ENCODE measurements around the gene LARGE1.
A peak's percentile ranks its signal among the peaks of the same experiment; 100 is the strongest.

The LARGE1 gene

DNA sequence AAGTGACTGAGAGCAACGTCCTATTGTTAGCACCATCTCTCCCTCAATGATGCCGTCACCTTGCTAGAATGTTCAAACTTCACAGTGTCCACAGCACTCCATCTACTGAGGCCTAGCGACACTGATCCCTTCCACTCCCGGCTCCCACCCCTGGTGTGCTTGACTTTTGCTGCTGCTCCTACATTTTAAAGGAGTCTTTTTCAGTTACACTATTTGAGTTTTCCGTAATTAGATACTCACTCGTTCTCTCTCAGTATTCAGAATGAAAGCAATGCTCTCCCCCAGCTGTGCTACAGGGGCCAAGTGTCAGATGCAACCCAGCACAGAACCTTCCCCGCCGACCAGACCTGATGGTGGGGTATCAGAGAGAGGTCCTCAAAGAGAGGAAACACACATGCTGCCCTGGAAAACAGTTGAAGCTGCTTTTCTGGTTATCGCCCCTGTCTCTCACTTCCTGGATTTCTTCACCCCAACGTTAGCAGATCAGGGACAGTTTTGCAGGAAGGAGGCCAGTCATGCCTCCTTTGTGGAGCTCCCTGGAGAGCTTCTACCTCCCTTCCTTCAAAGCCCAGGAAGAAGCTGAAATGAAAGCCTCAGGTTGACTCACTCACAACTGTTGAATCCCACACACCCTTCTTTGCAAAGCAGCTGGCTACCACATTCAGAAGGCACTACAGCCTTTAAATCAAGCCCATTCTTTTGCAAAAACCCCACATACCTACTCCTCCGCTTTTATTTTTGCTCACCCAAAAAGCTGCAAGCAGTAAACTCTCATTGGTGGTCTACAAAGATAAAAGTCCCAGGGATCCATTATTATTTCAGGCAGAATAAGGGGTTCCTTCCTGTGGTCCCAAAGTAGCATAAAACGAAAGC, 23.5 kb downstream of the LARGE1 start:
- peaks cover 45 to 97% (median 85%) of the 10 kb centered on the region in 10 experiments for H3K4me1 ChIP-seq
- peak overlapping the region in 10 of 11 experiments; percentile 1 to 87 (median 74); a peak in 19 of 22 replicates for H3K27ac ChIP-seq
- no peaks in the 10 kb centered on the region for H3K27me3 ChIP-seq
- peak overlapping the region; percentile 81 to 95 (median 88) for H3K4me2 ChIP-seq
- H3K36me3 ChIP-seq = peaks cover 0 to 19% (median 0%) of the 10 kb centered on the region in 11 experiments; a peak in 3 of 22 replicates
- peak in 3 of 11 experiments; percentile 11 to 67 (median 34); a peak in 3 of 22 replicates for TF ChIP-seq Cebpa-rat (IDR thresholded peaks at IDR 0.05)
- H4K20me1 ChIP-seq = peaks cover 4 to 95% (median 37%) of the 10 kb centered on the region in 11 experiments; a peak in 10 of 22 replicates
- H3K9me3 ChIP-seq (replicated peaks in 1 of 11) = peaks cover 5 to 24% (median 14%) of the 10 kb centered on the region in 11 experiments; a peak in 19 of 22 replicates
- H3K9ac ChIP-seq = peak overlapping the region; percentile 34 to 80 (median 62); a peak in 21 of 22 replicates
- peak overlapping the region; percentile 2 to 56 (median 34); a peak in 15 of 20 replicates for H3K4me3 ChIP-seq

DNA sequence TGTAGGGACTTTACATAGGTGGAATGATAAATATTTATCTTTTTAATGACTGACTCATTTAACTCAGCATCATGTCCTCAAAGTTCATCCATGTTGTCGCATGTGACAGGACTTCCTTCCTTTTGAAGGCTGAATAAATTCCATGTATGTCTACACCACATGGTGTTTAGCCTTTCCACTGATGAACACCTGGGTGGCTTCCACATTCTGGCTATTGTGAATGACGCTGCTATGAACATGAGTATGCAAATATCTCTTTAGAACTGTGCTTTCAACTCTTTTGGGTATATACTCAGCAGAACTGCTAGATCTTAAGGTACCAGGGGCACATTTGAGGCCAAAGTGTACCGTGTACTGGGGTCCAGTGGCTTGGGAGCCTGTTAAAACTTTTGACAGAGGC, 24.1 kb downstream of the LARGE1 start:
- peak overlapping the region in 8 of 11 experiments; percentile 58 to 80 (median 66); a peak in 16 of 22 replicates for H3K9ac ChIP-seq
- peak overlapping the region in 10 of 11 experiments; percentile 1 to 87 (median 74); a peak in 18 of 22 replicates for H3K27ac ChIP-seq
- no peak for TF ChIP-seq Cebpa-rat (IDR thresholded peaks at IDR 0.05)
- no peaks in the 10 kb centered on the region for H3K27me3 ChIP-seq
- H3K4me2 ChIP-seq = peak overlapping the region; percentile 81 to 95 (median 88); a peak in 21 of 22 replicates
- H4K20me1 ChIP-seq = peaks cover 4 to 96% (median 37%) of the 10 kb centered on the region in 11 experiments; a peak in 12 of 22 replicates
- H3K4me3 ChIP-seq = no peak overlapping the region; a peak in 1 of 20 replicates
- H3K4me1 ChIP-seq = peaks cover 46 to 100% (median 88%) of the 10 kb centered on the region in 10 experiments
- peaks cover 5 to 24% (median 14%) of the 10 kb centered on the region in 11 experiments; a peak in 19 of 22 replicates for H3K9me3 ChIP-seq (replicated peaks in 1 of 11)
- H3K36me3 ChIP-seq = peaks cover 0 to 19% (median 0%) of the 10 kb centered on the region in 11 experiments; a peak in 3 of 22 replicates

- Histone ChIP-seq H3K4me3 (no peak overlapping the region), H3K9ac (peak overlapping the region in 1 of 11 experiments; percentile 80; a peak in 1 of 22 replicates), H3K27me3 (no peaks in the 10 kb centered on the region), H3K36me3 (peaks cover 0 to 19% (median 0%) of the 10 kb centered on the region in 11 experiments; a peak in 3 of 22 replicates), H3K9me3 (replicated peaks in 1 of 11) (peaks cover 5 to 24% (median 14%) of the 10 kb centered on the region in 11 experiments; a peak in 19 of 22 replicates), H3K27ac (peak overlapping the region in 8 of 11 experiments; percentile 69 to 87 (median 78); a peak in 14 of 22 replicates), H3K4me2 (peak overlapping the region in 8 of 11 experiments; percentile 81 to 95 (median 90); a peak in 14 of 22 replicates), H4K20me1 (peaks cover 4 to 96% (median 39%) of the 10 kb centered on the region in 11 experiments; a peak in 13 of 22 replicates), H3K4me1 (peaks cover 47 to 100% (median 88%) of the 10 kb centered on the region in 10 experiments)
- no peak for TF ChIP-seq Cebpa-rat (IDR thresholded peaks at IDR 0.05)
Measured at GRCh38 chr22:33895444-33895843, 24.8 kb downstream of the LARGE1 start.

DNA sequence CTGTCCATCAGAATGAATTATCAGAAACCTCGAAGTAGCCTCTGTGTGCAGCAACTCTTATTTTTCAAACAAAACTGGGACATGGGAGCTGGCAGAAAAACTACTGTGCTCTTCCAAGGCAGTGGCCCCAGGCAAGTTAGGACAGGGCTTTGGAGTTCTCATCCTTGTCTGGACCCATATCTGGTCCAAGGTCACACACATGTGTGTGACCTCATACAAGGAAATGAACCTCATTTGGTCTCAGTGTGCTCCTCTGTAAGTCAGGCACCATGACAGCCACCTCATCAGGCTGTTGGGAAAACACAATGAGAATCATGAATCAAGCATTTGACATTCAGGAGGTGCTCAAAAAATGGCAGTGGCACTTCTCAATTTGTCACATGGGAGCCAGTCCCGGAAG, 25.8 kb downstream of the LARGE1 start:
- Histone ChIP-seq H3K4me1 (peaks cover 57 to 100% (median 88%) of the 10 kb centered on the region in 10 experiments), H3K4me2 (peak overlapping the region in 3 of 11 experiments; percentile 88 to 94 (median 93); a peak in 2 of 22 replicates), H3K4me3 (no peak overlapping the region), H3K27ac (peak overlapping the region in 1 of 11 experiments; percentile 87; a peak in 1 of 22 replicates), H3K9me3 (replicated peaks in 1 of 11) (peaks cover 5 to 24% (median 14%) of the 10 kb centered on the region in 11 experiments; a peak in 19 of 22 replicates), H3K36me3 (peaks cover 0 to 19% (median 0%) of the 10 kb centered on the region in 11 experiments; a peak in 3 of 22 replicates), H4K20me1 (peaks cover 4 to 94% (median 44%) of the 10 kb centered on the region in 11 experiments; a peak in 15 of 22 replicates), H3K27me3 (no peaks in the 10 kb centered on the region), H3K9ac (no peak overlapping the region)
- no peak for TF ChIP-seq Cebpa-rat (IDR thresholded peaks at IDR 0.05)

DNA sequence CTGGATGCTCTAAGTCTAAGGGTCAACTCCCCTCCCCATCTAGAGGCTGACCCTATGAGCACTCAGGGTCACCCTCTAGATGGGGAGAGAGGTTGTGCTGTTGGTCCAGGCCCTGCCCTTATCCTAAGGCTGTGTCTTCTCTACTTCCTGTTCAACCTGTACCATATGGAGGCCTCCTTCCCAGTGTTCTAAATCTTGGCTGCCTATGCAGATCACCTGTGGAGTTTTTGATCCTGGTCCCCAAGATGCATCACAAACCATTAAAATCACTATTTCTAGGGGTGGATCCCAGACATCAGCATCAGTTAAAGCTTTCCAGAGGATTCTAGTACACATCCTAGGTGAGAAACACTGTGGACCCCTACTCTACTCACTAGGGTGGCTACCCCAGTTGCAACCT, 26.2 kb downstream of the LARGE1 start:
- peaks cover 60 to 100% (median 88%) of the 10 kb centered on the region in 10 experiments for H3K4me1 ChIP-seq

GRCh38 chr22:33893512-33893911, 26.8 kb downstream of the LARGE1 start:
- Histone ChIP-seq H3K4me3 (no peak overlapping the region), H3K4me1 (peaks cover 60 to 100% (median 88%) of the 10 kb centered on the region in 10 experiments), H4K20me1 (peaks cover 4 to 95% (median 50%) of the 10 kb centered on the region in 11 experiments; a peak in 15 of 22 replicates), H3K9ac (no peak overlapping the region), H3K36me3 (peaks cover 0 to 19% (median 0%) of the 10 kb centered on the region in 11 experiments; a peak in 3 of 22 replicates), H3K4me2 (peak overlapping the region in 2 of 11 experiments; percentile 3 to 8; a peak in 2 of 22 replicates), H3K27ac (0 out of 22 replicates have a peak overlapping the region, but pooled peaks of 2 of the 11 experiments have one; percentile 4 to 12), H3K27me3 (no peaks in the 10 kb centered on the region), H3K9me3 (replicated peaks in 1 of 11) (peaks cover 5 to 24% (median 14%) of the 10 kb centered on the region in 11 experiments; a peak in 19 of 22 replicates)
- TF ChIP-seq Cebpa-rat (IDR thresholded peaks at IDR 0.05) = no peak

More for the DNA sequence above, 26.2 kb downstream of the LARGE1 start:
- Histone ChIP-seq H3K27ac (peak overlapping the region in 2 of 11 experiments; percentile 12 to 87; a peak in 1 of 22 replicates), H3K36me3 (peaks cover 0 to 19% (median 0%) of the 10 kb centered on the region in 11 experiments; a peak in 3 of 22 replicates), H3K4me2 (peak overlapping the region in 2 of 11 experiments; percentile 8 to 93; a peak in 1 of 22 replicates), H3K9ac (no peak overlapping the region), H3K9me3 (replicated peaks in 1 of 11) (peaks cover 5 to 24% (median 14%) of the 10 kb centered on the region in 11 experiments; a peak in 19 of 22 replicates), H3K27me3 (no peaks in the 10 kb centered on the region), H3K4me3 (no peak overlapping the region), H4K20me1 (peaks cover 4 to 94% (median 48%) of the 10 kb centered on the region in 11 experiments; a peak in 15 of 22 replicates)
- TF ChIP-seq Cebpa-rat (IDR thresholded peaks at IDR 0.05) = no peak

DNA sequence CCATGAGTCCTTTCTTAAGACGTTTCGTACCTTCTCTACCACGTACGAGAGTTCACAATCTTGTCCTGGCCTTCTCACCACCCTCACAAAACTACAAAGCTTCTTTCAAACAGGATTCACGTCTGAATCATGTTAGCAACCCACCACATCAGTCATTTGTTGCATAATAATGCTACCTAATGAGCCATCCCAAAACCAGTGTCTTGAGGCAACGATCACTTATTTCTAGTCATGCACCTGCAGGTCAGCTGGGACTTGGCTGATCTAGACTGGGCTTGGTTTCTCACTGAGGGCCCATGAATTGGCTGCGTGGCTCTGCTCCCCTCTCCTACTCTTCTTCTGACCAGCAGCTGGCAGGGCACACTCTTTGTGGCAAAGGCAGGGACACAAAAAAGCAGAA, 28.3 kb downstream of the LARGE1 start:
- Histone ChIP-seq H3K4me1 (peaks cover 49 to 96% (median 77%) of the 10 kb centered on the region in 10 experiments), H3K27me3 (no peaks in the 10 kb centered on the region), H3K9me3 (replicated peaks in 1 of 11) (peaks cover 5 to 24% (median 14%) of the 10 kb centered on the region in 11 experiments; a peak in 19 of 22 replicates), H3K36me3 (peaks cover 0 to 22% (median 0%) of the 10 kb centered on the region in 11 experiments; a peak in 4 of 22 replicates), H3K4me3 (no peak overlapping the region), H3K27ac (peak overlapping the region in 1 of 11 experiments; percentile 23; a peak in 2 of 22 replicates), H4K20me1 (peaks cover 4 to 89% (median 62%) of the 10 kb centered on the region in 11 experiments; a peak in 15 of 22 replicates), H3K4me2 (peak overlapping the region; percentile 7 to 93 (median 49); a peak in 20 of 22 replicates), H3K9ac (no peak overlapping the region)
- TF ChIP-seq Cebpa-rat (IDR thresholded peaks at IDR 0.05) = peak in 2 of 11 experiments; percentile 23 to 38; a peak in 2 of 22 replicates

- peaks cover 4 to 88% (median 65%) of the 10 kb centered on the region in 11 experiments; a peak in 15 of 22 replicates for H4K20me1 ChIP-seq
Measured at GRCh38 chr22:33891455-33891854, 28.8 kb downstream of the LARGE1 start.

More at GRCh38 chr22:33891455-33891854, 28.8 kb downstream of the LARGE1 start:
- H3K4me2 ChIP-seq = peak overlapping the region in 8 of 11 experiments; percentile 19 to 93 (median 50); a peak in 11 of 22 replicates
- no peak overlapping the region for H3K9ac ChIP-seq
- no peaks in the 10 kb centered on the region for H3K27me3 ChIP-seq
- peaks cover 5 to 24% (median 14%) of the 10 kb centered on the region in 11 experiments; a peak in 19 of 22 replicates for H3K9me3 ChIP-seq (replicated peaks in 1 of 11)
- H3K4me3 ChIP-seq = no peak overlapping the region
- H3K27ac ChIP-seq = no peak overlapping the region
- TF ChIP-seq Cebpa-rat (IDR thresholded peaks at IDR 0.05) = no peak
- H3K4me1 ChIP-seq = peaks cover 44 to 92% (median 72%) of the 10 kb centered on the region in 10 experiments
- H3K36me3 ChIP-seq = peaks cover 0 to 22% (median 0%) of the 10 kb centered on the region in 11 experiments; a peak in 4 of 22 replicates

Data from BLaER1 treated with 17β-estradiol and CSF1 and Interleukin-3, amounts not matched to agents 10 nM and 100 nM (cell line).